HL-60 (cell line): ENCODE measurements around the gene APOBEC2.

ENCODE experiments used
- GABPA ChIP-seq: IDR thresholded peaks from 2 replicates; pipeline ENCODE4 v1.6.1; 2012; ENCODE audit warnings: low read depth
- POLR2AphosphoS5 ChIP-seq: IDR thresholded peaks from 2 replicates; pipeline ENCODE4 v1.6.1; 2012; ENCODE audit warnings: low read depth
- TF ChIP-seq, protein P1 (sequence below): IDR thresholded peaks from one replicate; pipeline ENCODE4 v1.5.1; 2011; ENCODE audit warnings: low read length, control low read depth, inconsistent platforms; ENCODE audit not compliant: insufficient read depth
- TF ChIP-seq, protein P2 (sequence below): IDR thresholded peaks from 2 replicates; pipeline ENCODE4 v1.6.1; 2012; ENCODE audit warnings: low read depth; ENCODE audit not compliant: insufficient replicate concordance

DNA sequence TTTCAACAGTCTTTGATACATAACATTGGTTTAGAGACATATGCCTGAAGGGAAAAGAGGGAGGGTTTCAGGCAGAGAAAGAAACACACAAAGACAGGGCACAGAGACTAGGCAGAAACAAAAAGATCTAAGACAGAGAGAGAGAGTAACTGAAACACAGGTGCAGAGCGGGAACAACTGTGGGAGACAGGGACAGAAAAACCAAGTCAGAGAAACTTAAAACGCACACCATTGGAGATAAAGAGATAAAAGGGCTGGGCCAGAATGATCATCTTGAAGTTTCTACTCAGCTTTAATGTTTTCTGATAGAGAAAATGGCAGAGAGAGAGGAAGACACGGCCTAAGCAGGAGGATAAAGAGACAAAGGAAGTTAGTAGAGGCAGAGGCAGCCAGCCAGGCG lies 25.8 kb upstream of the APOBEC2 start:
- TF ChIP-seq, protein P1, sequence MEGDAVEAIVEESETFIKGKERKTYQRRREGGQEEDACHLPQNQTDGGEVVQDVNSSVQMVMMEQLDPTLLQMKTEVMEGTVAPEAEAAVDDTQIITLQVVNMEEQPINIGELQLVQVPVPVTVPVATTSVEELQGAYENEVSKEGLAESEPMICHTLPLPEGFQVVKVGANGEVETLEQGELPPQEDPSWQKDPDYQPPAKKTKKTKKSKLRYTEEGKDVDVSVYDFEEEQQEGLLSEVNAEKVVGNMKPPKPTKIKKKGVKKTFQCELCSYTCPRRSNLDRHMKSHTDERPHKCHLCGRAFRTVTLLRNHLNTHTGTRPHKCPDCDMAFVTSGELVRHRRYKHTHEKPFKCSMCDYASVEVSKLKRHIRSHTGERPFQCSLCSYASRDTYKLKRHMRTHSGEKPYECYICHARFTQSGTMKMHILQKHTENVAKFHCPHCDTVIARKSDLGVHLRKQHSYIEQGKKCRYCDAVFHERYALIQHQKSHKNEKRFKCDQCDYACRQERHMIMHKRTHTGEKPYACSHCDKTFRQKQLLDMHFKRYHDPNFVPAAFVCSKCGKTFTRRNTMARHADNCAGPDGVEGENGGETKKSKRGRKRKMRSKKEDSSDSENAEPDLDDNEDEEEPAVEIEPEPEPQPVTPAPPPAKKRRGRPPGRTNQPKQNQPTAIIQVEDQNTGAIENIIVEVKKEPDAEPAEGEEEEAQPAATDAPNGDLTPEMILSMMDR: no peak
- TF ChIP-seq GABPA: no peak
- TF ChIP-seq POLR2AphosphoS5: no peak
- TF ChIP-seq, protein P2, sequence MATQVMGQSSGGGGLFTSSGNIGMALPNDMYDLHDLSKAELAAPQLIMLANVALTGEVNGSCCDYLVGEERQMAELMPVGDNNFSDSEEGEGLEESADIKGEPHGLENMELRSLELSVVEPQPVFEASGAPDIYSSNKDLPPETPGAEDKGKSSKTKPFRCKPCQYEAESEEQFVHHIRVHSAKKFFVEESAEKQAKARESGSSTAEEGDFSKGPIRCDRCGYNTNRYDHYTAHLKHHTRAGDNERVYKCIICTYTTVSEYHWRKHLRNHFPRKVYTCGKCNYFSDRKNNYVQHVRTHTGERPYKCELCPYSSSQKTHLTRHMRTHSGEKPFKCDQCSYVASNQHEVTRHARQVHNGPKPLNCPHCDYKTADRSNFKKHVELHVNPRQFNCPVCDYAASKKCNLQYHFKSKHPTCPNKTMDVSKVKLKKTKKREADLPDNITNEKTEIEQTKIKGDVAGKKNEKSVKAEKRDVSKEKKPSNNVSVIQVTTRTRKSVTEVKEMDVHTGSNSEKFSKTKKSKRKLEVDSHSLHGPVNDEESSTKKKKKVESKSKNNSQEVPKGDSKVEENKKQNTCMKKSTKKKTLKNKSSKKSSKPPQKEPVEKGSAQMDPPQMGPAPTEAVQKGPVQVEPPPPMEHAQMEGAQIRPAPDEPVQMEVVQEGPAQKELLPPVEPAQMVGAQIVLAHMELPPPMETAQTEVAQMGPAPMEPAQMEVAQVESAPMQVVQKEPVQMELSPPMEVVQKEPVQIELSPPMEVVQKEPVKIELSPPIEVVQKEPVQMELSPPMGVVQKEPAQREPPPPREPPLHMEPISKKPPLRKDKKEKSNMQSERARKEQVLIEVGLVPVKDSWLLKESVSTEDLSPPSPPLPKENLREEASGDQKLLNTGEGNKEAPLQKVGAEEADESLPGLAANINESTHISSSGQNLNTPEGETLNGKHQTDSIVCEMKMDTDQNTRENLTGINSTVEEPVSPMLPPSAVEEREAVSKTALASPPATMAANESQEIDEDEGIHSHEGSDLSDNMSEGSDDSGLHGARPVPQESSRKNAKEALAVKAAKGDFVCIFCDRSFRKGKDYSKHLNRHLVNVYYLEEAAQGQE: no peak
